NCI-H2081 (cell line): ENCODE results near the gene SLC15A3.
A peak's percentile ranks its signal among the peaks of the same experiment; 100 is the strongest.

ENCODE experiments used
- DNase-seq, 2 experiments: peaks; one replicate each; lab custom pipeline; 2025; lab: John Stamatoyannopoulos, UW

The SLC15A3 gene

DNA sequence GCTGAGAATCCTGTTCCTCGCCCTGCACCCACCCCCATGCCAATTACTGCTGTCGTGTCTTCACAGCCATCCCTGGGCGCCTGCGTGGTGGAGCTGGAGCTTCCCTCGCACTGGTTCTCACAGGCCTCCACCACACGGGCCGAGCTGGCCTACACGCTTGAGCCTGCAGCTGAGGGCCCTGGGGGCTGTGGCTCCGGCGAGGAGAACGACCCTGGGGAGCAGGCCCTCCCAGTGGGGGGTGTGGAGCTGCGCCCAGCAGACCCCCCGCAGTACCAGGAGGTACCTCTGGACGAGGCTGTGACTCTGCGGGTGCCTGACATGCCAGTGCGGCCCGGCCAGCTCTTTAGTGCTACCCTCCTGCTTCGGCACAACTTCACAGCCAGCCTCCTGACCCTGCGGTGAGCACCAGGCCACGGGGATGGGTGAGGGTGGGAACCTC lies 23.4 kb downstream of the SLC15A3 start:
- DNase-seq: no peak

- no peak for DNase-seq
Observed at GRCh38 chr11:60927600-60927999, 24.4 kb downstream of the SLC15A3 start.

GRCh38 chr11:60927061-60927592 lies 24.8 kb downstream of the SLC15A3 start:
- DNase-seq: no peak

- no peak for DNase-seq
Observed at GRCh38 chr11:60926500-60926899, 25.5 kb downstream of the SLC15A3 start.

DNA sequence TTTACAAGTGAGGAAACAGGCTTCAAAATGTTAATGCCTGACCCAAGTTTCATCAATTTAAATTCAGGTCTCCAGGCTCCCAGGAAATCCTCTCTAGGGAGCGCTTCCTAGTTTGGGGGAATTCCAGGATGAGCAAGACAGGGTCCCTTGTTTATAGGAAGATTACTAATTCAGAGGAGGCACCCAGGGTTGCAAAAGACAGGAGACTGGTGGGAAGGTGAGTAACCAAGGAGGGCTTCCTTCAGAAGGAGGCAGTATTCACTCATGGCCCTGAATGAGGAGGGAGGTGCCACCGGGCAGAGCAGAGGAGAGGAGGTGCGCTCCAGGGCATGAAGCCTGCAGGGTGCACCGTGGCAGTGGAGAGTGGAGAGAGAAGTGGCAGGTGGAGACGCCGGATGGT lies 26.1 kb downstream of the SLC15A3 start:
- DNase-seq: peak in 1 of 2 experiments; percentile 12

DNA sequence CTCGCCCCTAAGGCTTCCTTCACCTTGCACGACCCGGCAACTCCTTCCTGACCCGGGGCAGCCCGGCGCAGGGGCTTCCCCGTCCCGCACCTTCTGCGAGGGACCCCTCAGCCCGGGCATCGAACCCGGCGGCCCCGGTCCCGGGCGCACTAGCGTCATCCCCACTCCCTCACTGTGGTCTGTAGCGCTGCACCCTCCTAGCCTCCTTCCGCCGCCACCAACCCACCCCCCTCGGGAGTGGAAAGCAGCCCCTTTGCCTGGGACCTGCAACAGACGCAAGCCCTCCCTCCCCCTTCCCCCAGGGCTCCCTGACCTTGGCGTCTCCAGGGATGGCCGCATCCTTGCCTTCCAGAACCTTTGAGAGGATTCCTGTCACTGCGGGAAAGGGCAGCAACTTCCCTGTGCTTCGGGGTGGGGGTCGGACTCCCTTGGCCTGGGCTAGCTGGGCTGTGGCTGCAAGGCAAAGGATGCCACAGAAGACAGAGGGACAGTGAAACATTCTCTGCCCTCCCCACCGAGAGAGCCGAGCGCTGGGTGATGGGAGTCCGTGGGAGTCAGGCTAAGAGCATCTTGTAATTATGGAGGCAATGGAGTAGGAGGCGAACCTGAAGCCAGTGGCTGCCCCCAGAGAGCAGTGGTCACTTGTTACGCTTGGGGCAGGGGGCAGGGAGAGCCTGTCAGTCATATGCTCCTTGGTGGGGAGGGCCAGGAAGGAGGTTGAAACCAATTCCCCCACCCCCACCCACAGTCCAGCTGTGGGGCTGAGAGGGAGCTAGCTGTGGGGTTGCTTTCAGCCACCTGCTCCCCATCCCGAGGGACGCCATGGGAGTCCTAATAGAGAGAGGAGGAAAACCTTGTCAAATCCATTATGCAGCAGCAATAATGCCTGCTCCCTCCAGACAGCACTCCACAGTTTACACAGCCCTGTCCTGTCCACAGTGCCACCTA lies 26.8 kb downstream of the SLC15A3 start:
- peak; percentile 16 to 58 for DNase-seq

- peak; percentile 79 to 86 for DNase-seq
Observed at GRCh38 chr11:60924110-60924905, 27.7 kb downstream of the SLC15A3 start, which contains the start of gene TMEM132A. TSS of gene TMEM132A (plus strand) at chr11:60924460. CDS start at chr11:60924634, 174 bp downstream.

DNA sequence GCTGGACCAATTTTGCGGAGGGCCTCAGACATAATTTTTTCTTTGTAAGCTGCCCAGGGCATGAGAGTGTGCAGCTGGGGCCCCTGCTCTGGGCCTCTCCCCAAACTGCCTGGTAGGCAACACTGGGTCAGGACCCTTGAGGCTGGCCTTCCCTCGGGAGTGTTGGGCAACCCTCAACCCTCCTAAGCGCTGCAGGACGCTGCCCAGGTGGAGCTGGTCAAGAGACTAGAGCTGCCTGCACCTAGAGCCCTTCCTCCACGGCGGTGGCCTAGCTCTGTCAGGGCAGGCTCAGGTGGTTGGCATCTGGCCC lies 28.2 kb downstream of the SLC15A3 start:
- DNase-seq: no peak

- DNase-seq: no peak
Observed at GRCh38 chr11:60923326-60923725, 28.6 kb downstream of the SLC15A3 start.

GRCh38 chr11:60922906-60923305 lies 29.1 kb downstream of the SLC15A3 start:
- no peak for DNase-seq

- no peak for DNase-seq
Observed at GRCh38 chr11:60921777-60922335, 30.1 kb downstream of the SLC15A3 start.

DNA sequence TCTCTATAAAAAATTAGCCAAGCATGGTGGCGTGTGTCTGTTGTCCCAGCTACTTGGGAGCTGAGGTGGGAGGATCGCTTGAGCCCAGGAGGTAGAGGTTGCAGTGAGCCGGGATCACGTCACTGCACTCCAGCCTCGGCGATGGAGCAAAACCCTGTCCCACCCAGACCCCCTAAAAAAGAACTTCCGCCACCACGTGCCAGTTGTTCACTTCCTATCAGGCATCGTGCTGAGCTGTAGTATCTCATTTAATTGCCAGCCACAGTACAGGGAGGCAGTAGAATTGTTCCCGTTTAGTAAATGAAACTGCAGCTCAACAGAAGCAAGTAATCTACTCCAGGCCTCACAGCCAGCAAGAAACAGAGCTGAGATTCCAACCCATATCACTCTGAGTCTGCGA lies 30.7 kb downstream of the SLC15A3 start:
- no peak for DNase-seq

DNA sequence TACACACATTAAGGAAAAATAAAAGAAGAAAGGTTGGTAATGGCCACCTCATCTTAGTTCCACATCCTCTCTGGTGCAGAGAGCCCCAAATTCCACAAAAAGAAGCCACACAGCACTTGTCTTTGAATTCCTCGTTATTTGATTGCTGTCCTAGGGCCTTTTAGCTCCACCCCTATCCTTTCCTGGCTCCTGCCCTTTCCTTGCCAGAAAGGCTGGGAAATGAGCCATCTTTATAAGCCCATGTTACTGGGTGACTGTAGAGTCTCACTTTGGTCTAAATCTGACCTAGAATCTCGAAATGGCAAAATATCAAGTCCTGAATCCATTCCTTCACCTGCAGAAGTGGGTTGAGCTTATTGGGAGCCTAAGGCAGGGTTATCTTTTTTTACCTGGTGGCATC lies 32.0 kb downstream of the SLC15A3 start:
- DNase-seq: no peak

DNA sequence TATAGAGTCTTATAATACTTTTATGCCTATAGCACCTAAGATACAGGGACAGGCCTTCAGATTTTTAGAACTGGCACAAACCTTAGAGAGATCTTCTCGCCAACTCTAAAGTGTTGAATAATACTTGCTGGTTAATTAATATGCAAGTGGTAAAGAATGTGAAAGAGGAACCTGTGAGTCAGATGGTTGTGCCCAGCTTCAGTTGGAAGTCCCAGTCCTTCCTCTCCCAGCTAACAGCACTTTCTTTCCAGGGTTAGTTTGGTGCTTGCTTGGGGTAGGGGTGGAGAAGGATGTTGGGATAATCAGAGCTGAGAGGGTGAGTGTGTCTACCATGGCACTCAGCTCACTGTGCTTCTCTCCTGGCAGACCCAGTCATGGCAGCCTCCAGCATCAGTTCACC lies 32.7 kb downstream of the SLC15A3 start:
- no peak for DNase-seq

GRCh38 chr11:60918939-60919265 lies 33.1 kb downstream of the SLC15A3 start:
- no peak for DNase-seq

DNA sequence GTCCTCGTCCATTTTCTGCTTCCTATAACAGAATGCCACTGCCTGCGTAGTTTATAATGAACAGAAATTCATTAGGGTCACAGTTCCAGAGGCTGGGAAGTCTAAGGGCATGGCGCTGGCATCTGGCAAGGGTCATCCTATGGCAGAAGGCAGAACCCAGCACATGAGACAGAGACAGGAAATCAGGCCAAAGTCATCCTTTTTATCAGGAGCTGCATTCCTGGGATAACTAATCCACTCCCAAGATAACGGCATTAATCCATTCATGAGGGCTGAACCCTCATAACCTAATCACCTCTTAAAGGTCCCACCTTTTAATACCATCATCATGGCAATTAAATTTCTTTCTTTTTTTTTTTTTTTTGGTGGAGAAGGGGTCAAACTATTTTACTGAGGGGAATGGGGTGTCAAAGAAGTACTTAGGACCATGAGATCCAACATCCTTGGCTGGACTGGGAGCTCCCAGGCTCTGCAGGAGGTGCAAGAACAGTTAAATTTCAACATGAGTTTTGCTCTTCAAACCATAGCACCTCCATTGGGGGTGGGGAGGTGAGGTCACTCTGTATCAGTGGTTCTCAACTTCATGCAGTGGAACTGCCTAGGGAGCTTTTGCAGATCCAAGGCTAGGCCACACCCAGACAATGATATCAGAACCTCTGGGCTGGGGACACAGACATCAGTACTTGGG lies 33.6 kb downstream of the SLC15A3 start:
- no peak for DNase-seq

DNA sequence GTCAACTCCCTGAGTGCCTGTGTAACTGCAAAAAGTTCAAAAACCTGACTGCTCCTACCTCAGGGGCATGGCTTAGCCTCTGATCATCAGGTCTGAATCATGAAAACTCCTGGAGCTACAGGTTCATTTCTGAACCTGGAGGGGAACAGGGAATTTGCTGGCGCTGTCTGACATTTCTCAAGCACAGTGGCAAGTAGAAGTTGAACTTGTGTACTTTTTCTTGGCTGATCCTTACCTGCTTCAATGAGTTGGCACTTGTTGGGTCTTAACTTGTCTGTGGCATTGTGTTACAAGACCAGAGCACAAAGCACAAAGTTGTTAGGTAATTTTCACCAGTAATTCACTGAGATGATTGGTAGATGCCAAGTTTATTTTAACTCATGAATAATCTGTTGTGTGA lies 34.7 kb downstream of the SLC15A3 start:
- DNase-seq: no peak

- DNase-seq: no peak
Observed at GRCh38 chr11:60916669-60917206, 35.2 kb downstream of the SLC15A3 start.

DNA sequence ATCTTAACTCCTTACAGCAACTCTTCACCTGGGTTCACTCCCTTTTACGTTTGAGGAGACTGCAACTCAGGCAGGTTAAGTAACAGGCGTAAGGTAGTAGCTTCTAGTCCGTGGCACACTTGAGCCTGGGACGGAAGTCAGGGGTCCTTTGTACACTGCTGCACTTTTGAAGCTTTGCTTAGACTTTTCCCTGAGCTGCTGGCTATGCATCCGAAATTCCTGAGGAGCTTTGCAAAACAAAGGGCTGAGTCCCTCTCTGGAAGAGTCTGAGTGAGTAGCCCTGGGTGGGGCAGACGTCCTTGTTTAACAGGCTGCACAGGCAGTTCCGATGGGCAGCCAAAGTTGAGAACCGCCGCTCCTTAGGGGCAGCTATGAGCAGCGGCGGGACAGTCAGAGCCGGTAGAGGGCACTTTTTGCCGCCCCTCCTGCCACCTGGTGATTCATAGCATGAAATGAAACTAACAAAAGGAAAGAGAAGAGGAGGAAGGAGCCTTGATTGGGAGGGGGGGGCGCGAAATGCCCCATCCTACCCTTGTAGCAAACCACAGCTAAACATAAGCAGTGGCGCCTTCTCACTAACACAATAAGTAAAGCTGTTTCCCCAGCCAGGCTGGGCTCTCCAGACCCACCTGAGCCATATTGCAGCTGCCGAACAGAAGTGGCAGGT lies 36.6 kb downstream of the SLC15A3 start:
- peak in 1 of 2 experiments; percentile 15 for DNase-seq

DNA sequence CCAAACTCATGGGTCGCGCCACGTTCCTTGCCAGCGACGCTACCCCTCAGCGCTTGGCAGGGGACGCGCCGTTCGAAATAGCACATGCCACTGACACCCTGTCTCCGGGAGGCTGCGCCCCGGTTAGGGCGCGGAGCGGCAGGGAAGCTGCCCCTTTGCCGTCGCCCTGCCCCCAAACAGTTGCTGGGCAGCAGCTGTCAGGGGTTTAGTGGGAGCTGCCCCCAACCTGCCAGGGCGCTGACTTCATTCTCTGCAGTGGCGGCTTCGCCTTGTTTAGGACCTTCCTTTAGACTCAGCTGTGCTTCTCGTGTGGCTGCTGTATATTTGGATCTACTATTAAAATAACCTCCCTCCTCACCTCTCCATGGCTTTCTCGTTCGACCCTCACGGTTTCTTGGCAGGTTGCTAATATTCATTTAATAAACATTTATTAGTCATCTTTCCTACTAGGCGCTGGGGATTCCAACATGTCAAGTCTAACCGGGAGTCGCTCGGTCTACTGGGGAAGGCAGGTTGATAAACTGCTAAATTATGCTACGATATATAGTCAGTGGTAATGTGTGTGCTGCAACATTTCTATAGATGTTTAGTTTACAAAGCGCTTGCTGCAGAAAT lies 37.2 kb downstream of the SLC15A3 start:
- peak in 1 of 2 experiments; percentile 27 for DNase-seq
